Neural progenitor cell (in vitro differentiated cells): ENCODE measurements around the gene EDEM3.

Experiments used
- EZH2phosphoT487 ChIP-seq: fragments of 200-600 bp; sonication (generic); IDR thresholded peaks from 2 replicates; pipeline ENCODE4 v1.6.1; 2017; ENCODE audit warnings: antibody characterized with exemption
- TF ChIP-seq, protein P1 (sequence below): fragments of 200-600 bp; sonication (generic); IDR thresholded peaks from 2 replicates; pipeline ENCODE4 v1.5.1; 2017; ENCODE audit warnings: antibody characterized with exemption, mild to moderate bottlenecking

DNA sequence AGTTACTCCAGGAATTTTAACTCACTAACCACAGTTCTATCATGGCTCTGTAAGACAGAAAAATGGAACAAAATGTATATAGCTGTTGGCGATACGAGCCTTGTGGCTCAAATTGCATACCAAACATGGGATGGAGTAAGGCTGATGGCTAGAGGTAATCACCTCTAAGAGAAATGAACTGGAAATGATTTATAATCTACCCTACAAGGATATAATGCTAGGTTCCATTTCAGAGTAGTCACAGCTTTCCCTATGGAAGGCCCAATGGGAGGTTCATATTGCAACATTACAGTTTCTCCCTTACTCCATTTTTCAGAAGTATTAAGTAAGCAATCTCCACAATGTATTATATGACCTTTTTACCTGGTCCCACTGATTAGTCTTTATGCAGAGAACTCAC, 61.6 kb downstream of the EDEM3 start:
- TF ChIP-seq, protein P1, sequence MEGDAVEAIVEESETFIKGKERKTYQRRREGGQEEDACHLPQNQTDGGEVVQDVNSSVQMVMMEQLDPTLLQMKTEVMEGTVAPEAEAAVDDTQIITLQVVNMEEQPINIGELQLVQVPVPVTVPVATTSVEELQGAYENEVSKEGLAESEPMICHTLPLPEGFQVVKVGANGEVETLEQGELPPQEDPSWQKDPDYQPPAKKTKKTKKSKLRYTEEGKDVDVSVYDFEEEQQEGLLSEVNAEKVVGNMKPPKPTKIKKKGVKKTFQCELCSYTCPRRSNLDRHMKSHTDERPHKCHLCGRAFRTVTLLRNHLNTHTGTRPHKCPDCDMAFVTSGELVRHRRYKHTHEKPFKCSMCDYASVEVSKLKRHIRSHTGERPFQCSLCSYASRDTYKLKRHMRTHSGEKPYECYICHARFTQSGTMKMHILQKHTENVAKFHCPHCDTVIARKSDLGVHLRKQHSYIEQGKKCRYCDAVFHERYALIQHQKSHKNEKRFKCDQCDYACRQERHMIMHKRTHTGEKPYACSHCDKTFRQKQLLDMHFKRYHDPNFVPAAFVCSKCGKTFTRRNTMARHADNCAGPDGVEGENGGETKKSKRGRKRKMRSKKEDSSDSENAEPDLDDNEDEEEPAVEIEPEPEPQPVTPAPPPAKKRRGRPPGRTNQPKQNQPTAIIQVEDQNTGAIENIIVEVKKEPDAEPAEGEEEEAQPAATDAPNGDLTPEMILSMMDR: no peak
- no peak for TF ChIP-seq EZH2phosphoT487
